ENCODE data around the gene SUSD2.
"Not testable (repeated sequence)": the region's sequence is repeated elsewhere in the genome, so short reads cannot be mapped to it uniquely, and the experiment has no call there.

The SUSD2 gene

DNA sequence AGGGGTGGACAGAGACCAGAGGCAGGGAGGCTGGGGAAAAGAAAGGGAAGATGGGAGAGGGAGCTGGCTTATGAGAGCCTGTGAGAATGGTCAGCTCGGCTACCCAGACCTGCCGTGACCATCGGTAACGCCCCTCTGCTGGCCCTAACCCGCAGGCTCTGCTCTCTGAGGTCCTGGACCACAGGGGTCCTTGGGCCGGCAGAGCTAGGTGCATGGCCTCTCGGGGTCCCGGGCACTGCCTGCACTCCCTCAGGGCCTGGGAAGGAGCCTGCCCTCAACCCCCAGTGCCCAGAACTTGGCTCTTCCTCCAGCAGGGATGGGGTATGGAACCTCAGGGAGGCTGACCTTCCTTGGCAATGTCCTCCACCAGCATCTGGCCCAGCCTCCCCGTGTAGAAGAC, 50.4 kb downstream of the SUSD2 start:
- no peak for DNase-seq (ENCODE audit: low read depth)
- no peak overlapping the region for H3K4me3 ChIP-seq (ENCODE audit: low read depth, low read length)
- TF ChIP-seq CTCF (IDR thresholded peaks at IDR 0.05; ENCODE audit: insufficient read depth, low read depth, low read length, missing control alignments) = no peak

- DNase-seq (ENCODE audit: low read depth) = no peak
- H3K4me3 ChIP-seq (ENCODE audit: low read depth, low read length) = no peak overlapping the region
- no peak for TF ChIP-seq CTCF (IDR thresholded peaks at IDR 0.05; ENCODE audit: insufficient read depth, low read depth, low read length, missing control alignments)
Observed at GRCh38 chr22:24232124-24232523, 50.8 kb downstream of the SUSD2 start.

DNA sequence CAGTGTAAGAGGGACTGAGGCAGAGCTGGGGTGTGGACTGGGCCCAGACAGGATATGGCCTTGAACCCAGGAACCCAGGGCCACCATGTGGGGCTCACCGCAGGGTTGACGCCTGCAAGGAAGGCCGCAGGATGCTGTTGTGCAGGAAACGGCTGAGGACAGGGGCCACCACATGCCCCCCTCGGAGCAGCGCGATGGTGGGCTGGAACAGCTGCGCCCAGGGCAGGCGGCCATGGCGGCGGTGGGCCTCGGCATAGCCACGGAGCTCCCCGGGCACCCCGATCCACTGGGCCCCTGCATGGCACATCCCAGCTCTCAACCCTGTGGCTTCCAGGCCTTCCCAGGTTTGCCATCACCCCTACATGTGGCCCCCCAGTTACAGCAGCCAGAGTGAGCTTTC, 51.4 kb downstream of the SUSD2 start:
- H3K4me3 ChIP-seq (ENCODE audit: low read depth, low read length) = no peak overlapping the region
- DNase-seq (ENCODE audit: low read depth) = no peak
- TF ChIP-seq CTCF (IDR thresholded peaks at IDR 0.05; ENCODE audit: insufficient read depth, low read depth, low read length, missing control alignments) = no peak

- DNase-seq (ENCODE audit: low read depth) = no peak
- no peak for TF ChIP-seq CTCF (IDR thresholded peaks at IDR 0.05; ENCODE audit: insufficient read depth, low read depth, low read length, missing control alignments)
- no peak overlapping the region for H3K4me3 ChIP-seq (ENCODE audit: low read depth, low read length)
Observed at GRCh38 chr22:24233235-24233634, 51.9 kb downstream of the SUSD2 start.

DNA sequence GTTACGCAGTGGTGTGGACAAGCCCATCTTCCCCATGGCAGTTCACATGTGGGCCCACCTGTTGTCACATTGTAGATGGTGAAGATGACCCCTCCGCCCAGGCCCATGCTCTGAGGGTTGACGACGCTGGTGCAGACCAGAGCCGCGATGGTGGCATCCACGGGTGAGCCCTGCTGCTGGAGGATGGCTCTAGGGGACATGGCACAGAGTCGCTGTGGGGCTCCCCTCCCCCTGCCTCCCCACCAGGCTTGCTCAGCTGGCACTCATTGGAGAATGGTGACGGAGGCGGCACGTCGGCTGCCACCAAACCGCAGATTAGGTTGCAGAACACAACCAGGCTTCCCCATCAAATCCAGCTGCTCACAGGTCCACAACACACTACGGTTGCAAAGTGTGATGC, 52.5 kb downstream of the SUSD2 start:
- no peak for TF ChIP-seq CTCF (IDR thresholded peaks at IDR 0.05; ENCODE audit: insufficient read depth, low read depth, low read length, missing control alignments)
- DNase-seq (ENCODE audit: low read depth) = no peak
- no peak overlapping the region for H3K4me3 ChIP-seq (ENCODE audit: low read depth, low read length)

GRCh38 chr22:24235315-24235714, 54.0 kb downstream of the SUSD2 start:
- DNase-seq (ENCODE audit: low read depth) = no peak
- H3K4me3 ChIP-seq (ENCODE audit: low read depth, low read length) = no peak overlapping the region
- no peak for TF ChIP-seq CTCF (IDR thresholded peaks at IDR 0.05; ENCODE audit: insufficient read depth, low read depth, low read length, missing control alignments)

- TF ChIP-seq CTCF (IDR thresholded peaks at IDR 0.05; ENCODE audit: insufficient read depth, low read depth, low read length, missing control alignments) = no peak
- no peak for DNase-seq (ENCODE audit: low read depth)
- no peak overlapping the region for H3K4me3 ChIP-seq (ENCODE audit: low read depth, low read length)
Observed at GRCh38 chr22:24236656-24237055, 55.4 kb downstream of the SUSD2 start.

GRCh38 chr22:24238101-24238694, 56.9 kb downstream of the SUSD2 start:
- not testable (repeated sequence) for DNase-seq (ENCODE audit: low read depth); H3K4me3 ChIP-seq (ENCODE audit: low read depth, low read length)
